GM18870 (cell line): ENCODE results near the gene HRCT1.

Experiments used
- ATAC-seq: cut with Tn5 transposase; IDR thresholded peaks from one replicate; pipeline ENCODE4 v1.9.1; 2021; ENCODE audit warnings: moderate library complexity; ENCODE audit not compliant: unreplicated experiment

The HRCT1 gene

DNA sequence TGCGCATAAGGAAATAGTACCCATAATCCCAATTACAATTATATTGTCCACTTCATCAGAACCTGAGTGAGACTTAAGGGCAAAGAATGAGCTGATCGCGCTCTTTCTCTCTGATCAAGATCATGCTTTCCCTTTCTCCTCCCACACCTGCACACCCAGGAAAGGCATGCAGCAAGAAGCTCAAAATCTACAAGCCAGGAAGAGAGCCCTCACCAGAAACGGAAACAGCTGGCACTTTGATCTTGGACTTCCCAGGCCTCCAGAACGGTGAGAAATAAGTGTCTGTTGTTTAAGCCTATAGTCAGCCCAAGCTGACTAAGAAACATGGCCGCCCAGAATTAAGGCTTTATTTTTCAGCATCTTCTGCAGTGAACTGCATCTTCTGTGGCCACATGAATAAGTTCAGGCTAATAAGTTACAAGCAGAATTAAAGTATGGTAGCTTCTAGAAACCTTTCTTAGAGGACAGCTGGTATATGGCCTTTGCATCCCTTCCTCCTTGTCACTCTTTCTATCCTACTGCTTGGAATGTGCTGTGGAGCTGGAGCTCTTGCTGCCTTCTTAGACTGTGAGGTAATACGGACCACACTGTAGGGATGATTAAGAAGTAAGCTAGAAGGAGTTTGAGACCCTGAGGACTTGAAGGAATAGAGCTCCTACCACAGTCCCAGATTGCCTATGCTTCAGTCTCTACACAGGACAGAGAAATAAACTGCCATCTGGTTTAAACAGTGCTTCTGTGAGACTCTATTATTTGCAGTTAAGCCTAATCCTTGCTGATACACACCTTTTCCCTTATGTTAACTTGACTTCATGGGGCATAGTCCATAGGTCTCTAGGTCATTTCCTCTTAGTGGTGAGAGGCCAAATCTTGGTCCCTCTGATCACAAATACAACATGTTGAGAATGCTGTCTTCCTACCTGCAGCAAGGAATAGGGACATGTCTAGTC is 34.7 kb downstream of the HRCT1 start:
- ATAC-seq = no peak

DNA sequence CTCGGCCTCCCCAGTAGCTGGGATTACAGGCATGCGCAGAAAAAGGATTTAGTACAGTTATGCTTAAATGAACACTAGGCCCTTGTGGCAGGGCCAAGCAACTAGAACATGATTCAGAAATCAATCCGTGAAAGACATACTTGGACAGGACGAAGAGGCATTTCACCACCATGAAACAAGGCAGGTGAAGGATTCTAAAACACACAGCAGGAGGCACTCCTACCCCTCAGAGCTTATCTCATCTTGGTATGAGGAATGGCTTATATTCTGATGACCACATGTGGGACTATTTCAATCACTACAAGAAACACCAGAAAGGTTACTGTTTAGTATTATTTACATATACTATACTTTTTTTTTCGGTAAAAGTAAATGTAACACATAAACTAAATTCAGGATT is 36.3 kb downstream of the HRCT1 start:
- no peak for ATAC-seq

DNA sequence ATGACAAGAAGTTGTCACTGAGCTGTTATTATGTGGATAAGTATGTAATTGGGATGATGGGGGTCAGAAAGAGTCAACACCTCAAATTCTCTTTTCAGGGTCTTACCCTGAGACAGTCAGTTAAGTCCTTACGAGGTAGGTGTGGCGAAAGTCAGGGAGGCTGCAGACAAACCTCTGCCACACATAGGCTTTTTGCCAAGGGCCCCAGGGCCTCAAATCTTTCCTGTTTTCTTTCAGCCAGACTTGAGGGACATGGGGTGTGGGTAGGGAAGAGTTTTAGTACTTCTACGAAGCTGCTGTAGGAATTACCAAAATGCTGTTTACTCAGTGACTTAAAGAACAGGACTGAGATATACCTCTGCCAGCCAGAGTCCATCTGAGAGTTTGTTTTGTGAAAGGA is 38.2 kb downstream of the HRCT1 start:
- ATAC-seq = no peak

DNA sequence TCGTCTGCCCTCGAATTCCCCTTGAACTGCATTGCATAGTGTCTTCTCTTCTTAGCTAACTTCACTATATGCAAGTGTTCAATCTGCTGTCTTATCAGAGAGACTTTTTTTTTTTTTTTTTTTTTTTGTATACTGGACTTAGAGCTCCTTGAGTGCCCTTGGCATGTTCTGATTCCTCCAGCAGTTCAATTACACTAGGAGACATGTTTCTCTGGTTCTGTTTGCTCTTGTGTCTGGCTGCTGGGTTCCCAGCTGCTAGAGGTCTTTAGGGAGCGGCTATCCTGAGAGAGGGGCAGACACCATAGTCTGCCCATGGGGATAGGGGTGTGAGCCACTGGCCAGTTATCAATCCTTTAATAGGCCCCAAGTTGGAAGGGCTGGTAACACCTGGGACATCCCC is 38.8 kb downstream of the HRCT1 start:
- no peak for ATAC-seq

DNA sequence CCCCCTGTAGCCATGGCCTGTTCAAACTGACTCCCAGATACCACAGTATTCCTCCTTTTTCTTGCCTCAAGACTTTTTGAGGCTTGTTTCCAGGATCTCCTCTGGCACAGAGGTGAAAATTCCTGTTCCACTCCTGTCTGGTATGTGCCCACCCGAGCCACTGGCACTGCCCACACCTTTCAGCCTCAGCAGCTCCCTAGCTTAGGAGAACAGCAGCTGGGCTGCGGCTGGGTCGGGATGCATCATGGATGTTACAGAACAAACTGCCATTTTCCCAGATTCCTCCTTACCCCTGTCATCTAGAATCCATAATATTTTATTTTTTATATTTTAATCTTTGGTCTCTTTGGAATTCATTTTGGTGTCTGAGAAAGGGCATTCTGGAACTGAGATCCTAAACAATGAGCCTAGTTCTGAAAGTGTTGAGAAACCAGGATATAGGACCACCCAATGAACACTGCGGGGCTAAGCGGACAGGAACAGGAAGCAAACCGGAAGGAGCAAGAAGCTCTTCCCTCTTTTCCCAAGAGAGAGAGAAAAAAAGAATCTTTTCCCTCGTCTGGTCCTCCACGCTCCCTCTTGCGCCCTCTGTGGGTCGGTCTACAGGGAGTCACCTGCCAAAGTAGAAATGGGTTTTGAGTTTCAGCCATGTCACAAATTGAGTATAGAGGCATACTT is 39.5 kb downstream of the HRCT1 start:
- ATAC-seq = no peak

DNA sequence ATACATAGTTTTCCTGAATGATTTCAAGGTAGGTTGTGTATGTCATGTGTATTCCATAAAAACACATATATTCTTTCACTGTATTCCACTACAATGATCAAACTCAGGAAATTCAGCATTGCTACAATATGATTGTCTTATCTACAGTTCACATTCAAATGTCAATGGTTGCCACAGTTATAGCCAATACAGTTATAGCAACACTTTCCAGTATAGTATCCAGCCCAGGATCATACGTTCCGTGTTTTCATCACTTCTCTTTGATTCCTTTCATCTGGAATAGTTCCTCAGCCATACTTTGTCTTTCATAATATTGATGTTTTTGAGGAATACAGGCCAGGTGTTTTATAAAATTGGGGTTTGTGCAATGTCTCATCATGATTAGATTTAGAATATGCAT is 42.4 kb downstream of the HRCT1 start:
- ATAC-seq = no peak

DNA sequence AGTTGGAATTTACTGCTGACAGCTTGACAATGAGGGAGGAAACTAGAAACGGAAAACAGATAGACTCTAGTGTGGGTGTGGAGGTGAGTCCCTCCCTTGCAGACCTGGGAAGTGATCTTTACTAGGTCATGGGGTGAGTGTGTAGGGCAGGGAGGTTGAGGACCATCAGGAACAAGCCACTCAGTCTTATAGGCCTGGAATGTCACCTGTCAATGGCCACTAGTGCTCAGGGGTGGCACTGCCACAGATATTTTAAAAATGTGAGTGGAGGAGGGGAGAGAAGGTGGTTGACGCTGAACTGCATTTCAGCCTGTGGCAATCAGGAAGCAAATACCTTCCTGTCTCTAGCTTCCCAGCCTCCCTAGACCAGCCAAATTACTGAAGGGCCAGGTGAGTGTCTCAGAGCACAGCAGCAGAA is 42.9 kb downstream of the HRCT1 start:
- no peak for ATAC-seq

DNA sequence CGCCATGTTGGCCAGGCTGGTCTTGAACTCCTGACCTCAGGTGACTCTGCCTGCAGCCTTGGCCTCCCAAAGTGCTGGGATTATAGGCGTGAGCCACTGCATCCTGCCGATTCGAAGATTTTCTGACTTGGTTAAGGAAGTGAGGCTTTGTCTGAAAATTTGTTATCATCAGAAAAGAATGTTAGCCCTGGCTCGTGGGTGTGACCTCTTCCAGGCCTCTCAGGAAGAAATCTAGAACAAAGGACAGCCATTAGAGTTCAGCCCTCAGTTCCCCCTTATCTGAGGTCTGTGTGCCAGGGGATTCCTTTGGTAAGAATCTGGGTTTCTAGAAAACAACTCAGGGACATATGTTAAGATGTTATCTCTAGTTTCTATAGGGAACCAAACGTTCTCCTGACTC is 45.7 kb downstream of the HRCT1 start:
- no peak for ATAC-seq

DNA sequence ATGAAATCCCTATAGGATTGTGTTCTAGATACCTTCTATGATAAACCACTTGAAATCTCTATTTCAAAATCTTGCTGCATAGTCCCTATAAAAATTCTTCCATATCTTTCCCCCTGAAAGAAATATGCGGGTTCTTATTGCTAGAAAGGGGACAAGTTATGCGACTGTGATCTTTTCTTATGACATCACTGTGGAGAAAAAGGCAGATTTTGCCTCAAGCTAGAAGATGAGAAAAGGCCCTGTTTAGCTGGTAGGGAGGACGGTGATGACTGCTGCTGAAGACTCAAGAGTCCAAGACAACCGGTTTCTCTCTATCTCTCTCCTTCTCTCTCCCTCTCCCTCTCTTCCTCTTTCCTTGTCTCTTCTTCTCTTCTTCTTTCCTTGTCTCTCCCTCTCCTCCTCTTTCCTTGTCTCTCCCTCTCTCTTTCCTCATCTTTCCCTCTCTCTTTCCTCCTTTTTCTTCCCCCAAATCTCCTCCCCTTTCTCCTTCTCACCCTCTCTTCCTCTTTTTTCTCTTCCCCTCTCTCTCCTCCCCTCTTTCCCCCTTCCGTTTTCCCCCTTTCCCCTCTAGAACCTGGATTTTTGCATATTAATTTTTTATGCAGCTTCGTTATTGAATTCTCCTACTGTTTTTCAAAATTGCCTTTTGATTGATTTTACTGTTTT is 46.7 kb downstream of the HRCT1 start:
- ATAC-seq = no peak

DNA sequence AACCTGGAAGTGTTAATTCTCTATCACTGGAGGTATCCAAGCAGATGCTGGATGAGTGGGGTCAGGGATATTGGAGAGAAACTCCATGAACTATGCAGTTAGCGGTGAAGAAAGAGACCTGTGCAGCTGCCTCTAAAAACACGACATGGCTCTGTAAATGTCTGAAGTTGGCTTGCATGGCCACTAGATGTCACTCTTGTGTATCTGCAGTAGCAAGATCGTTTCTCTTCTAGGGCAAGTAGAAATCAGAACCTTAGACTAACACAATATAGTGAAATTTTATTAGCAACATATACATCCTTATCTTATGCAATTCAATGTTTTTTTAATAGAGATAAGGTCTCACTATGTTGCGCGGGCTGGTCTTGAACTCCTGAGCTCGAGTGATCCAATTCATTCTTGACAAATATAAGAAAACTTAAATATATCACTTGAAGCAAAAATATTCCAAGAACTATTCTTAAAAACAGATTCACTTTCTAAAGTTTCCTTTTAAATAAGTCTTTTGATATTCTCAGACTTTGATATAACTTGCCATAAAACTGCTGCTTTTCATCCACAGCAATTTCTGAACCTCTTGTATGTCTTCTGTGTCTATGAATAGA is 49.0 kb downstream of the HRCT1 start:
- ATAC-seq = no peak

DNA sequence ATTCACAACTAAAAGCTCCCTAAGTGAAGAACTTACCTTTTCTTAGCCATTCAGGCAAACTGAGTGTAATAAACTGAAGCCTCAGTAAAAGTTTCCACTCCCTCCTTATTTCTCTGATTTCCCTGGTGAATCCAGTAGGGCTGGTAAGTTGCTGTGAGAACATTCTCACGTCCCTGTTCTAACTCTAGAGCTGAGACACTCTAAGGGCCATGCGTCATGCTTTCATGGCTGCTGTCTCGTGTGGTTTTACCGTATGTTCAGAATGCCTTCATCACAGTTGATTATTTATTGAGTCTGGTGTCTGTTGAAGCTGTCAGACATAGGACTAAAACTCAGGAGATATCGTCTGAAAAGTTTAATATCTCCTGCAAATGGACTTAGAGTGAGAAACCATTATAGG is 50.6 kb downstream of the HRCT1 start:
- ATAC-seq = no peak
